ENCODE measurements around the gene CACNA1D.

DNA sequence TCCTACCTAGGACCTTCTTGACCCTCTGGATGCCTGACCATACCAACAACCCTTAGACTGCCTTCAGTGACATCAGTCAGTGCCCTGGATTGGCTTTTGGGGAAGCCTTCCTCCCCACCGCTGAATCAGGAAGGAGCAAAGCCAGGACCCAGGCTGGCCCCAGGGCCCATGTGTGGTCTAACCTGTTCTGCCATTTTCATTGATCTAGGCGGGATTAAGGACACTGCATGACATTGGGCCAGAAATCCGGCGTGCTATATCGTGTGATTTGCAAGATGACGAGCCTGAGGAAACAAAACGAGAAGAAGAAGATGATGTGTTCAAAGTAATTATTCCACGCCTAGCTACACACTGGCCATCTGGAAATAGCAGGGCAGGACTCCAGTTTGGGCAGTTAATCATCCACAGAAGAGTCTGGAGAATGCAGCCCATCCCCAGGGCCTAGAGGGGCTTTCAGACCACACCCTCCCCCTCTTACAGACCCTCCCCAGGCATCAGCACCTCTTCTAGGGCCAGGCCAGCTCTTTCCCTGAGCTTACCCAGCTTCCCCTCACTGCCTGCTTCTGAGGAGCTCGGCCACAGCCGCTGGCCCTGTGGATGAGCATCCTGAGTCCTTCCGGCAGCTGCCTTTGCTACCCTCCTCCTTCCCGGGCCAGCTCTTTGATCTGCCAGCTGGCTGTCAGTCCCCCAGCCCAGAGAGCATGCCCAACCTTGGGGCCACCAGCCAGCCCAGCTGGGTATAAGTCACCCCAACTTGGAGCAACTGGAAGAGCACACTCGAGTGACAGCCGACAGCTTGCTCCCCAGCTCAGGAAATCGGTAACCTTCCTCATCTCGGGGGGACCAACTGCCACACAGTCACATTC, 305.9 kb downstream of the CACNA1D start:
- TF ChIP-seq, protein P1, sequence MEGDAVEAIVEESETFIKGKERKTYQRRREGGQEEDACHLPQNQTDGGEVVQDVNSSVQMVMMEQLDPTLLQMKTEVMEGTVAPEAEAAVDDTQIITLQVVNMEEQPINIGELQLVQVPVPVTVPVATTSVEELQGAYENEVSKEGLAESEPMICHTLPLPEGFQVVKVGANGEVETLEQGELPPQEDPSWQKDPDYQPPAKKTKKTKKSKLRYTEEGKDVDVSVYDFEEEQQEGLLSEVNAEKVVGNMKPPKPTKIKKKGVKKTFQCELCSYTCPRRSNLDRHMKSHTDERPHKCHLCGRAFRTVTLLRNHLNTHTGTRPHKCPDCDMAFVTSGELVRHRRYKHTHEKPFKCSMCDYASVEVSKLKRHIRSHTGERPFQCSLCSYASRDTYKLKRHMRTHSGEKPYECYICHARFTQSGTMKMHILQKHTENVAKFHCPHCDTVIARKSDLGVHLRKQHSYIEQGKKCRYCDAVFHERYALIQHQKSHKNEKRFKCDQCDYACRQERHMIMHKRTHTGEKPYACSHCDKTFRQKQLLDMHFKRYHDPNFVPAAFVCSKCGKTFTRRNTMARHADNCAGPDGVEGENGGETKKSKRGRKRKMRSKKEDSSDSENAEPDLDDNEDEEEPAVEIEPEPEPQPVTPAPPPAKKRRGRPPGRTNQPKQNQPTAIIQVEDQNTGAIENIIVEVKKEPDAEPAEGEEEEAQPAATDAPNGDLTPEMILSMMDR (IDR thresholded peaks at IDR 0.05; ENCODE audit: low read depth, low read length), result no peak
- TF ChIP-seq EZH2phosphoT487 (IDR thresholded peaks at IDR 0.05; ENCODE audit: low read depth), result no peak

Measured in OCI-LY3 (cell line).